ENCODE measurements around the gene PTK6.

DNA sequence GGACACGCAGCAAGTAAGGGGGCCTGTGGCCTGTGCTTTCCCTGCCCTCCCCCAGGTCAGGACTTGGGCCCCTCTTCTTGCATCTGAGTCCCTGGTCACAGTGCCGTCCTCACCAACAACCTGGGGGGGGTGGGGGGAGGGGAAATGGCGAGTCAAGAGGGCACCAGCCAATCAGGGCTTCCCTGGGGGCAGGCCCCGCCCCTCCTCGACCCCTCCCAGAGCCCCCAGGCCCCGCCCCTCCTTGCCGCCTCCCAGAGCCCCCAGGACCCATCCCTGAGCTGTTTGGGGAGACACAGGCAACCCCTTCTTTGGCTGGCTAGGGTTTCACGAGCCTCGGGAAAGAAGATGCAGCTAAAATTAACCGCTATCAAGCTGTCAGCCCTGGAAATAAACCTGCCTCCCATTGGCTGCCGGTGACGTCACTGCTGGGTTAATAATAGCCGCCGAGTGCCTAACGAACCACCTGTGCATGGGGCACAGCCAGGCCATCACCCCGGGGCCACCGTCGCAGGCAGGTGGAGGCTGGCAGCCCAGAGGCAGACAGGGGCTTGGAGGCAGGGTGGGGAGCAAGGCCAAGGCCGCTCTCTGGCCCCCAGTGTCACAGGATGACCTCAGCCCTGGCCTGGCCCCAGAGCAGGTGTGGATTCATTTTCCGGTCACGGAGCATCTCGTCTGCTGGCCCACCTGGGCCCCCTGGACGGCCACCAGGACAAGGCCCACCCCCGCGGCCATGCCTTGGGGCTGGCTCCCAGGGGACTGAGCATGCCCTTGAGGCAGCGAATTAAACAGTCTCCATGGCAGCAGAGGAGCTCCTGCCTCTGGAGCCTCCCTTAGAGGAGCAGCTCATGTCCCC is 35.1 kb downstream of the PTK6 start:
- TF ChIP-seq TAF1 (IDR thresholded peaks at IDR 0.05; ENCODE audit: low read depth, low read length) (no peak), POLR2A (IDR thresholded peaks at IDR 0.05; ENCODE audit: low read depth, low read length) (no peak)
